OCI-LY1 (cell line): ENCODE results near the gene LRFN2.

ENCODE experiments used
- H2AFZ ChIP-seq: fragments of 200-600 bp; sonication (generic), shearing (Covaris generic); 2 replicates; pipeline ENCODE4 v1.6.0; 2014; ENCODE audit warnings: antibody characterized with exemption, mild to moderate bottlenecking, low read length
- H3F3A ChIP-seq: fragments of 200-600 bp; sonication (generic), shearing (Covaris generic); 2 replicates; pipeline ENCODE4 v1.6.0; 2014; ENCODE audit warnings: mild to moderate bottlenecking, antibody characterized with exemption, low read length, moderate library complexity; ENCODE audit not compliant: insufficient read depth
- H3K27ac ChIP-seq: fragments of 200-600 bp; sonication (generic); 2 replicates; pipeline ENCODE4 v1.5.1; 2014; ENCODE audit warnings: low read length, mixed run types, mild to moderate bottlenecking, low read depth; ENCODE audit not compliant: poor library complexity, severe bottlenecking
- H3K27me3 ChIP-seq: fragments of 200-600 bp; sonication (generic); 2 replicates; pipeline ENCODE4 v1.6.0; 2014; ENCODE audit warnings: antibody characterized with exemption, mild to moderate bottlenecking, low read length, moderate library complexity; ENCODE audit not compliant: insufficient read depth
- H3K36me3 ChIP-seq: fragments of 200-600 bp; sonication (generic); 2 replicates; pipeline ENCODE4 v1.6.1; 2014; ENCODE audit warnings: mild to moderate bottlenecking, antibody characterized with exemption, low read length, moderate library complexity, mixed read lengths; ENCODE audit not compliant: insufficient read depth
- H3K4me1 ChIP-seq: fragments of 200-600 bp; sonication (generic); 2 replicates; pipeline ENCODE4 v1.5.1; 2014; ENCODE audit warnings: mild to moderate bottlenecking, low read length, moderate library complexity; ENCODE audit not compliant: insufficient read depth, severe bottlenecking
- H3K4me2 ChIP-seq: fragments of 200-600 bp; sonication (generic), shearing (Covaris generic); 2 replicates; pipeline ENCODE4 v1.6.1; 2014; ENCODE audit warnings: low read length
- H3K4me3 ChIP-seq: fragments of 200-600 bp; sonication (generic); 2 replicates; pipeline ENCODE4 v1.5.1; 2014; ENCODE audit warnings: low read length, low read depth, mild to moderate bottlenecking, mixed read lengths; ENCODE audit not compliant: poor library complexity, severe bottlenecking
- H3K79me2 ChIP-seq: fragments of 200-600 bp; shearing (Covaris generic); 2 replicates; pipeline ENCODE4 v1.6.1; 2016; ENCODE audit warnings: mixed run types, low read length, mixed read lengths; ENCODE audit not compliant: insufficient read depth
- H3K9ac ChIP-seq: fragments of 200-600 bp; sonication (generic), shearing (Covaris generic); 2 replicates; pipeline ENCODE4 v1.6.1; 2014; ENCODE audit warnings: mild to moderate bottlenecking, low read length, mixed read lengths
- H3K9me2 ChIP-seq: fragments of 200-600 bp; sonication (generic), shearing (Covaris generic); 2 replicates; pipeline ENCODE4 v1.6.1; 2014; ENCODE audit warnings: low read depth, mild to moderate bottlenecking, low read length, mixed read lengths
- H3K9me3 ChIP-seq: fragments of 200-600 bp; shearing (Covaris generic); 2 replicates; pipeline ENCODE4 v1.6.1; 2014; ENCODE audit warnings: low read length, mixed read lengths
- H4K20me1 ChIP-seq: fragments of 200-600 bp; sonication (generic), shearing (Covaris generic); 2 replicates; pipeline ENCODE4 v1.6.0; 2016; ENCODE audit warnings: mild to moderate bottlenecking, low read length; ENCODE audit not compliant: insufficient read depth
- EZH2 ChIP-seq: fragments of 200-600 bp; sonication (generic), shearing (Covaris generic); IDR thresholded peaks from 2 replicates; pipeline ENCODE4 v1.8.0; 2017; ENCODE audit warnings: borderline replicate concordance, mixed run types, mild to moderate bottlenecking, antibody characterized with exemption, low read length, moderate library complexity, mixed read lengths
- TF ChIP-seq, protein P1 (sequence below): fragments of 200-600 bp; sonication (generic), shearing (Covaris generic); IDR thresholded peaks from 2 replicates; pipeline ENCODE4 v1.5.1; 2017; ENCODE audit warnings: mild to moderate bottlenecking, antibody characterized with exemption, low read length, moderate library complexity, mixed read lengths

Gene LRFN2

DNA sequence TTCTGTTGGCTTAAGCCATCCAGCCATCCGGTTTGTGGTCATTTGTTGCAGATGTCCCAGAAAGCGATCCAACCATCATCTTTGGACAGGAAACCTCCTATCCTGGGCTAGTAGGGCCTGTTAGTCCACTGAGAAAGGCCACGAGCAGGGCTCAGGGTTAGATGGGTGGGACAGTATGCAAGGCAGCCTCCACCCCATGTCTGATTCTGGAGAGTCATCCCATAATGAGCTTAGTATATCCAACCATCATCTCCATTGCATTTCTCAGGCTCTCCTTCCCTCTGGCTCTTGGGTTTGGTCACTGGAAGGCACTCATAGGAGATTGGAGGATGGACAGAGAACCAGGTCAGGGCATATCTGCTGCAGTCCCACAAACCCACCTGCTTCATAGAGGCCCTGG lies 117.8 kb downstream of the LRFN2 start:
- no peak overlapping the region for H3K4me3 ChIP-seq
- no peaks in the 10 kb centered on the region for H3F3A ChIP-seq
- no peaks in the 10 kb centered on the region for H3K36me3 ChIP-seq
- no peaks in the 10 kb centered on the region for H4K20me1 ChIP-seq
- no peaks in the 10 kb centered on the region for H3K4me1 ChIP-seq
- no peak overlapping the region for H3K9ac ChIP-seq
- TF ChIP-seq, protein P1, sequence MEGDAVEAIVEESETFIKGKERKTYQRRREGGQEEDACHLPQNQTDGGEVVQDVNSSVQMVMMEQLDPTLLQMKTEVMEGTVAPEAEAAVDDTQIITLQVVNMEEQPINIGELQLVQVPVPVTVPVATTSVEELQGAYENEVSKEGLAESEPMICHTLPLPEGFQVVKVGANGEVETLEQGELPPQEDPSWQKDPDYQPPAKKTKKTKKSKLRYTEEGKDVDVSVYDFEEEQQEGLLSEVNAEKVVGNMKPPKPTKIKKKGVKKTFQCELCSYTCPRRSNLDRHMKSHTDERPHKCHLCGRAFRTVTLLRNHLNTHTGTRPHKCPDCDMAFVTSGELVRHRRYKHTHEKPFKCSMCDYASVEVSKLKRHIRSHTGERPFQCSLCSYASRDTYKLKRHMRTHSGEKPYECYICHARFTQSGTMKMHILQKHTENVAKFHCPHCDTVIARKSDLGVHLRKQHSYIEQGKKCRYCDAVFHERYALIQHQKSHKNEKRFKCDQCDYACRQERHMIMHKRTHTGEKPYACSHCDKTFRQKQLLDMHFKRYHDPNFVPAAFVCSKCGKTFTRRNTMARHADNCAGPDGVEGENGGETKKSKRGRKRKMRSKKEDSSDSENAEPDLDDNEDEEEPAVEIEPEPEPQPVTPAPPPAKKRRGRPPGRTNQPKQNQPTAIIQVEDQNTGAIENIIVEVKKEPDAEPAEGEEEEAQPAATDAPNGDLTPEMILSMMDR, result no peak
- no peak for TF ChIP-seq EZH2
- no peaks in the 10 kb centered on the region for H3K9me2 ChIP-seq
- H3K27me3 ChIP-seq, result no peaks in the 10 kb centered on the region
- no peaks in the 10 kb centered on the region for H3K9me3 ChIP-seq
- no peak overlapping the region for H3K4me2 ChIP-seq
- H3K27ac ChIP-seq, result no peak overlapping the region
- no peaks in the 10 kb centered on the region for H3K79me2 ChIP-seq
- no peak overlapping the region for H2AFZ ChIP-seq

DNA sequence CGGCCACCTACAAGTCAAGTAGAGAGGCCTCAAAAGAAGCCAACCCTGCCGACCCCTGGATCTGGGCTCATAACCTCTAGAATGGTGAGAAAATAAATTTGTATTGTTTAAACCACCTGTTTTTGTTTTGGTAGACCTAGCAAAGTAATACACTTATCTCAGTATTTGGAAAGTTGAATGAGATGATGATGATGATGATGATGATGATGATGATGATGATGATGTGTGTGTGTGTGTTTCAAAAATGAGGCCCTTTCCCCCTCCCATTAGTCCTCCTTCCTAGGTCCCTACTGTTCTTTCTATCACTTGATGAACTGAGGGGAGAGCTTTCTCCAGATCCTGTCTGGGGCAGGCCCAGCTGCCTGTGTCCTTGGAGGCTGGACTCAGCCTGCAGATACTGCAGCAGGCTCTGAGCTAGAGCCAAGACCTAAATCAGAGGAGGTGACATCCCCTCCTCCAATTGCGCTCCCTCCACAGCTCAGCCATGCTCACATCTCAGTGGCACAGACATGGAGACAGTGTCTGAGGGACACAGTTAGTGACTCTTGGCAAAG lies 120.1 kb downstream of the LRFN2 start:
- no peaks in the 10 kb centered on the region for H3K4me1 ChIP-seq
- no peak overlapping the region for H3K9ac ChIP-seq
- no peak for TF ChIP-seq EZH2
- TF ChIP-seq, protein P1, result no peak
- no peak overlapping the region for H2AFZ ChIP-seq
- H3K79me2 ChIP-seq, result no peaks in the 10 kb centered on the region
- H3K9me2 ChIP-seq, result no peaks in the 10 kb centered on the region
- H3K36me3 ChIP-seq, result no peaks in the 10 kb centered on the region
- no peaks in the 10 kb centered on the region for H3K27me3 ChIP-seq
- H3K4me2 ChIP-seq, result no peak overlapping the region
- no peaks in the 10 kb centered on the region for H3K9me3 ChIP-seq
- no peaks in the 10 kb centered on the region for H3F3A ChIP-seq
- H4K20me1 ChIP-seq, result no peaks in the 10 kb centered on the region
- H3K27ac ChIP-seq, result no peak overlapping the region
- H3K4me3 ChIP-seq, result no peak overlapping the region

DNA sequence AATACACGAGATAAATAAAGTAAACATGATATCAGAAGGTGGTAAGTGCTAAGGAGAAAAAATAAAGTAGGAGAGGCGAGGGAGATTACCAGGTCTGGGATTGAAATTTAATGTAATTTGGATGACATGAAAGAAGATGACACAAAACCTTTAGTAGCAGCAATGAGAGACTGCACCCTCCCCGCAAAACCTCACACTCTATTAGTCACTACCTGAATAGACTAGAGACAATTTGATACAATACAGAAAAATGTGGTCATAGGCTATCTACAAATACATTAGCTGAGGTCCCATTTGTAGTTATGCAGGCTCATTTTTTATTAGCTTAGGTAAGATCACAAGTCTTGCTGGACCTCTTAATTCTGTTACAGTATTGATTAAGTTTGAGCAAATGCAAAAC lies 125.5 kb downstream of the LRFN2 start:
- no peak overlapping the region for H2AFZ ChIP-seq

More for the DNA sequence above, 125.5 kb downstream of the LRFN2 start:
- Histone ChIP-seq H3K4me2 (no peak overlapping the region), H3K4me1 (no peaks in the 10 kb centered on the region), H3K9me2 (no peaks in the 10 kb centered on the region), H3K4me3 (no peak overlapping the region), H3K79me2 (no peaks in the 10 kb centered on the region), H3K9ac (no peak overlapping the region), H3K27me3 (no peaks in the 10 kb centered on the region), H3K9me3 (no peaks in the 10 kb centered on the region), H3K36me3 (no peaks in the 10 kb centered on the region), H3F3A (no peaks in the 10 kb centered on the region), H3K27ac (no peak overlapping the region), H4K20me1 (no peaks in the 10 kb centered on the region)
- TF ChIP-seq, protein P1, result no peak
- TF ChIP-seq EZH2, result no peak
